Astrocyte of the hippocampus (primary cell): ENCODE results near the gene TRIM34.
A peak's percentile ranks its signal among the peaks of the same experiment; 100 is the strongest.
"Not testable (repeated sequence)": the region's sequence is repeated elsewhere in the genome, so short reads cannot be mapped to it uniquely, and the experiment has no call there.

Experiments used
- DNase-seq: peaks from one replicate; pipeline ENCODE4 v3.0.0; 2011; ENCODE audit warnings: low read depth, low spot score

TRIM34 gene

GRCh38 chr11:5621580-5621979 lies 3.2 kb upstream of the TRIM34 start:
- DNase-seq, result no peak

GRCh38 chr11:5622802-5623201 lies 2.0 kb upstream of the TRIM34 start:
- no peak for DNase-seq

GRCh38 chr11:5625281-5625680 lies 480 bp downstream of the TRIM34 start:
- no peak for DNase-seq

GRCh38 chr11:5626196-5626595 lies 1.4 kb downstream of the TRIM34 start:
- DNase-seq, result no peak

- no peak for DNase-seq
Observed at GRCh38 chr11:5631417-5631816, 6.6 kb downstream of the TRIM34 start.

GRCh38 chr11:5631969-5632635 lies 7.3 kb downstream of the TRIM34 start:
- DNase-seq, result no peak

GRCh38 chr11:5639953-5640352 lies 15.2 kb downstream of the TRIM34 start:
- no peak for DNase-seq

- DNase-seq, result no peak
Observed at GRCh38 chr11:5643585-5643984, 18.8 kb downstream of the TRIM34 start.

- DNase-seq, result no peak
Observed at GRCh38 chr11:5646139-5646538, 21.3 kb downstream of the TRIM34 start.

GRCh38 chr11:5655474-5655873 lies 30.7 kb downstream of the TRIM34 start:
- no peak for DNase-seq

GRCh38 chr11:5656956-5657355 lies 32.2 kb downstream of the TRIM34 start:
- not testable (repeated sequence) for DNase-seq

GRCh38 chr11:5658318-5658717 lies 33.5 kb downstream of the TRIM34 start:
- no peak for DNase-seq

GRCh38 chr11:5663511-5663910 lies 38.7 kb downstream of the TRIM34 start:
- no peak for DNase-seq

- DNase-seq, result no peak
Observed at GRCh38 chr11:5665051-5665570, 40.3 kb downstream of the TRIM34 start.

- no peak for DNase-seq
Observed at GRCh38 chr11:5665746-5666401, 41.1 kb downstream of the TRIM34 start.

- DNase-seq, result peak; percentile 12
Observed at GRCh38 chr11:5666402-5666793, 41.6 kb downstream of the TRIM34 start.

GRCh38 chr11:5671831-5672230 lies 47.0 kb downstream of the TRIM34 start:
- no peak for DNase-seq

- no peak for DNase-seq
Observed at GRCh38 chr11:5674391-5674790, 49.6 kb downstream of the TRIM34 start.

- DNase-seq, result peak; percentile 66
Observed at GRCh38 chr11:5679811-5680210, 55.0 kb downstream of the TRIM34 start.

GRCh38 chr11:5682890-5683441 lies 58.2 kb downstream of the TRIM34 start:
- DNase-seq, result not testable (repeated sequence)

GRCh38 chr11:5683620-5684019 lies 58.8 kb downstream of the TRIM34 start:
- DNase-seq, result not testable (repeated sequence)

- no peak for DNase-seq
Observed at GRCh38 chr11:5684036-5684645, 59.3 kb downstream of the TRIM34 start.
